ENCODE results near the gene KCNH5.

The KCNH5 gene

DNA sequence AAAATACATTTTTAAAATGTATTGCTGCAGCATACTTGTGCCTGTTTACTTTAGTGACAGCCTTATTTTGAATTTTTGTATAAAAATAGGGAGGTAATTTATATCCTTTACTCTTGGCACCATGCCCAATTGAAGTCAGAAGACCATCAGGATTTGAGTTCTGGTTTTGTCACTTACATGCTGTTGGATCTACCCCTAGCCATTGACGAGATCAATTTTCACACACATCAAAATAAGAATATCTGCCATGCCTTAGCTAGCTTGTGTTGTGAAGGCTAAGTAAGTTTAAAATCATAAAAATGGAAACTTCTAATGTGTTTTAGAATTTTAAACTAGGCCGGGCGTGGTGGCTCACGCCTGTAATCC lies 381.8 kb downstream of the KCNH5 start:
- no peak for DNase-seq

GRCh38 chr14:62662811-62663455 lies 382.3 kb downstream of the KCNH5 start:
- no peak for DNase-seq

GRCh38 chr14:62661818-62662217 lies 383.4 kb downstream of the KCNH5 start:
- DNase-seq, result no peak

- DNase-seq, result no peak
These were observed 386.6 kb downstream of the KCNH5 start for GRCh38 chr14:62658631-62659030.

DNA sequence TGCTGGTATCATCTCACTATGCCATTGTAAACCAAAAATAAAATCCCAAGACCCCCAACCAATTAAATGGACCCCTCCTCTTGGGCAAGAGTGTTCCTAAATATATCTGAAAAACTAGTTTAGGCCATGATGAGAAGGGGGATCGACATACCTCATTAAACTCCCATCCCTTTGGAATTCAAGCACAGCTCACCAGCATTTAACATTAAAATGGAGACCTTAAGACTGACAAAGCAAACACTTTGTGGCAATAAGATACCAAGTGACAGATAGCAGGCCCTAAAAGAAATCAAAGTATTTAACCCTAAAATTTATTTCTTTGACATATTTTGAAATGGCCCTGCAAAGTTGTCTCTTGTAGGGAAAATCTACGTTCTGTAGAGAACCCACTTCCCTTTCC lies 387.9 kb downstream of the KCNH5 start:
- no peak for DNase-seq

DNA sequence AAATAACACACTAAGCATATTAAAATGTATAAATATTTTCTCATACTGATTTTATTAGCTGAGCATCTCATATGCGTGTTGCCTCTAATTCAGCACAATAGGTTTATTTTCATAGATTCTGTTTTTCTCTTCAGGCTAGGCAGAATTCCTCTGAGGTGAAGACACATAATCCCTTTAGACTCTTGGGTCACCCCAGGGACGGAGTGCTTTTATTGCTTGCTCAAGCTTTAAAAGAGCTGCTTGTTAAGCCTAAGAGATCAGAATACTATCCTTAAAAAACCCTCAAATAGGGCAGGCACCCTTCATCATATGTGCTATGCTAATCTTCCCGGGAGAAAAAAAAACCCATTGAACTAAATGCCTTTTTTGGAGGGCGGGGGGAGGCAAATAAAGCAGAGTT lies 390.1 kb downstream of the KCNH5 start:
- DNase-seq, result no peak

GRCh38 chr14:62654641-62655040 lies 390.6 kb downstream of the KCNH5 start:
- no peak for DNase-seq

Data from bone marrow (tissue), 2 donors.